ENCODE measurements around the gene DZANK1. TPM values are rescaled to one million over a fixed set of nuclear protein-coding genes. Genes with fewer than 3 reads are reported as not detected.

Gene DZANK1
- total and polyA plus RNA-seq, 2 experiments from 2014 or later = 7.9 to 8.3 TPM

- TF ChIP-seq EZH2phosphoT487 (IDR thresholded peaks at IDR 0.05; ENCODE audit: unreplicated experiment) (no peak), STAT1 (IDR thresholded peaks at IDR 0.05; ENCODE audit: unreplicated experiment) (no peak), ZNF331 (CRISPR knock-in tag; IDR thresholded peaks at IDR 0.05; ENCODE audit: low read depth) (no peak), REST (IDR thresholded peaks at IDR 0.05; ENCODE audit: unreplicated experiment) (no peak), EZH2 (IDR thresholded peaks at IDR 0.05; ENCODE audit: low read depth, unreplicated experiment) (no peak), ZNF114 (CRISPR knock-in tag; IDR thresholded peaks at IDR 0.05) (no peak), JUNB (IDR thresholded peaks at IDR 0.05; ENCODE audit: unreplicated experiment) (no peak), NANOG (IDR thresholded peaks at IDR 0.05; ENCODE audit: borderline replicate concordance) (no peak), CREB1 (CRISPR knock-in tag; IDR thresholded peaks at IDR 0.05; ENCODE audit: low read depth) (no peak), POLR2AphosphoS5 (IDR thresholded peaks at IDR 0.05; ENCODE audit: low read depth) (no peak), ZNF462 (CRISPR knock-in tag; IDR thresholded peaks at IDR 0.05) (no peak)
- TF ChIP-seq, protein P1, sequence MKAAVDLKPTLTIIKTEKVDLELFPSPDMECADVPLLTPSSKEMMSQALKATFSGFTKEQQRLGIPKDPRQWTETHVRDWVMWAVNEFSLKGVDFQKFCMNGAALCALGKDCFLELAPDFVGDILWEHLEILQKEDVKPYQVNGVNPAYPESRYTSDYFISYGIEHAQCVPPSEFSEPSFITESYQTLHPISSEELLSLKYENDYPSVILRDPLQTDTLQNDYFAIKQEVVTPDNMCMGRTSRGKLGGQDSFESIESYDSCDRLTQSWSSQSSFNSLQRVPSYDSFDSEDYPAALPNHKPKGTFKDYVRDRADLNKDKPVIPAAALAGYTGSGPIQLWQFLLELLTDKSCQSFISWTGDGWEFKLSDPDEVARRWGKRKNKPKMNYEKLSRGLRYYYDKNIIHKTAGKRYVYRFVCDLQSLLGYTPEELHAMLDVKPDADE (IDR thresholded peaks at IDR 0.05) = no peak
- TF ChIP-seq, protein P2, sequence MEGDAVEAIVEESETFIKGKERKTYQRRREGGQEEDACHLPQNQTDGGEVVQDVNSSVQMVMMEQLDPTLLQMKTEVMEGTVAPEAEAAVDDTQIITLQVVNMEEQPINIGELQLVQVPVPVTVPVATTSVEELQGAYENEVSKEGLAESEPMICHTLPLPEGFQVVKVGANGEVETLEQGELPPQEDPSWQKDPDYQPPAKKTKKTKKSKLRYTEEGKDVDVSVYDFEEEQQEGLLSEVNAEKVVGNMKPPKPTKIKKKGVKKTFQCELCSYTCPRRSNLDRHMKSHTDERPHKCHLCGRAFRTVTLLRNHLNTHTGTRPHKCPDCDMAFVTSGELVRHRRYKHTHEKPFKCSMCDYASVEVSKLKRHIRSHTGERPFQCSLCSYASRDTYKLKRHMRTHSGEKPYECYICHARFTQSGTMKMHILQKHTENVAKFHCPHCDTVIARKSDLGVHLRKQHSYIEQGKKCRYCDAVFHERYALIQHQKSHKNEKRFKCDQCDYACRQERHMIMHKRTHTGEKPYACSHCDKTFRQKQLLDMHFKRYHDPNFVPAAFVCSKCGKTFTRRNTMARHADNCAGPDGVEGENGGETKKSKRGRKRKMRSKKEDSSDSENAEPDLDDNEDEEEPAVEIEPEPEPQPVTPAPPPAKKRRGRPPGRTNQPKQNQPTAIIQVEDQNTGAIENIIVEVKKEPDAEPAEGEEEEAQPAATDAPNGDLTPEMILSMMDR (conservative IDR thresholded peaks at IDR 0.05; ENCODE audit: low read depth in 2 of 2) = no peak
- no peaks in the 10 kb centered on the region for H3K36me3 ChIP-seq (ENCODE audit: insufficient read depth)
- H3K27ac ChIP-seq (ENCODE audit: low read depth) = no peak overlapping the region
- Mint-ChIP-seq H3K4me1 (peaks cover 3% of the 10 kb centered on the region; the same call in 1 of the 3 replicates), H3K27ac (peak overlapping the region; percentile 10; the same call in 1 of the 2 replicates), H3K36me3 (ENCODE audit: low read depth) (no peaks in the 10 kb centered on the region), H3K4me3 (no peak overlapping the region), H3K27me3 (ENCODE audit: insufficient read depth, low read depth, poor library complexity) (peaks cover 5% of the 10 kb centered on the region), H3K9me3 (no peaks in the 10 kb centered on the region)
- H2AFZ ChIP-seq = peak overlapping the region; percentile 32; the same call in 1 of the 2 replicates
- DNase-seq (ENCODE audit: low spot score) (no peak), ATAC-seq (no peak)
- no peaks in the 10 kb centered on the region for H4K20me1 ChIP-seq (replicated peaks; ENCODE audit: insufficient read depth)
- H3K4me2 ChIP-seq = no peak overlapping the region
- peaks cover 10% of the 10 kb centered on the region; the same call in 1 of the 2 replicates for H3K9me2 ChIP-seq (ENCODE audit: insufficient read depth)
- no peak overlapping the region for H3K4me3 ChIP-seq
- no peaks in the 10 kb centered on the region for H3F3A ChIP-seq (replicated peaks; ENCODE audit: low read depth)
- no peaks in the 10 kb centered on the region for H3K79me2 ChIP-seq (replicated peaks; ENCODE audit: insufficient read depth)
- no peaks in the 10 kb centered on the region for H3K4me1 ChIP-seq (ENCODE audit: insufficient read depth)
- no peaks in the 10 kb centered on the region for H3K27me3 ChIP-seq (ENCODE audit: insufficient read depth)
These were observed 103.9 kb downstream of the DZANK1 start for GRCh38 chr20:18362916-18363315.
